Lower lobe of right lung (tissue), 2 donors: ENCODE data around the gene TNNT1. TPM values are rescaled to one million over a fixed set of nuclear protein-coding genes. Genes with fewer than 3 reads are reported as not detected.

Experiments
- ATAC-seq, 2 donors: fragments of 200-7000 bp; cut with Tn5 transposase; one replicate each; pipeline ENCODE4 v1.9.1; 2020 to 2022; ENCODE audit warnings: mild to moderate bottlenecking in 2 of 2, moderate library complexity in 2 of 2
- DNase-seq: peaks from one replicate; pipeline ENCODE4 v3.0.0-alpha.2; 2020
- H3K27ac ChIP-seq: fragments of 200-600 bp; one replicate; pipeline ENCODE4 v1.8.0; 2022
- H3K27me3 ChIP-seq: fragments of 200-600 bp; one replicate; pipeline ENCODE4 v1.8.0; 2022; ENCODE audit warnings: low read depth
- H3K36me3 ChIP-seq: fragments of 200-600 bp; one replicate; pipeline ENCODE4 v1.8.0; 2022; ENCODE audit warnings: mild to moderate bottlenecking
- H3K4me1 ChIP-seq: fragments of 200-600 bp; one replicate; pipeline ENCODE4 v1.8.0; 2022
- H3K4me3 ChIP-seq: fragments of 200-600 bp; one replicate; pipeline ENCODE4 v1.8.0; 2022; ENCODE audit warnings: mild to moderate bottlenecking
- H3K9me3 ChIP-seq: fragments of 200-600 bp; one replicate; pipeline ENCODE4 v1.8.0; 2022
- CTCF ChIP-seq: fragments of 200-600 bp; IDR thresholded peaks from one replicate; pipeline ENCODE4 v1.8.0; 2022; ENCODE audit warnings: antibody characterized with exemption, mild to moderate bottlenecking
- intact Hi-C: fragments of 100-400 bp; cut with DNase I; formaldehyde crosslinking; loops from one replicate; pipeline ENCODE4 v1.11.0; 2022
- total RNA-seq: library from RNA; stranded (reverse); fragmentation: NEBNext Ultra II Directional; extraction: Animal tissue kit (Norgen Biotek cat#: 25700); gene quantifications from one replicate; pipeline ENCODE4 v1.2.1, GENCODE V29; 2021
- donor health status: DM: no; HTN: yes; CAD: no; lungs with severe emphysema.

The TNNT1 gene
- total RNA-seq, 1 donor from 2014 or later: not detected

- no peak for ATAC-seq
- no peaks in the 10 kb centered on the region for H3K9me3 ChIP-seq
- peaks cover 9% of the 10 kb centered on the region for H3K4me1 ChIP-seq
- intact Hi-C loops: no loop called here
- no peak for DNase-seq
- TF ChIP-seq CTCF: no peak
- H3K36me3 ChIP-seq: no peaks in the 10 kb centered on the region
- H3K4me3 ChIP-seq: no peak overlapping the region
- H3K27me3 ChIP-seq: peaks cover 37% of the 10 kb centered on the region
- H3K27ac ChIP-seq: no peak overlapping the region
These were observed 3.0 kb upstream of the TNNT1 start for GRCh38 chr19:55152017-55152416.

GRCh38 chr19:55147545-55148251 lies 1.3 kb downstream of the TNNT1 start:
- intact Hi-C loops: no loop called here
- H3K9me3 ChIP-seq: no peaks in the 10 kb centered on the region
- no peak for DNase-seq
- TF ChIP-seq CTCF: no peak
- no peak overlapping the region for H3K27ac ChIP-seq
- ATAC-seq: no peak
- peaks cover 9% of the 10 kb centered on the region for H3K4me1 ChIP-seq
- H3K4me3 ChIP-seq: no peak overlapping the region
- H3K27me3 ChIP-seq: peaks cover 58% of the 10 kb centered on the region
- H3K36me3 ChIP-seq: no peaks in the 10 kb centered on the region

- no peaks in the 10 kb centered on the region for H3K36me3 ChIP-seq
- no peak for DNase-seq
- TF ChIP-seq CTCF: no peak
- peak in 1 of 2 donors; percentile 19 for ATAC-seq
- peaks cover 9% of the 10 kb centered on the region for H3K4me1 ChIP-seq
- no peaks in the 10 kb centered on the region for H3K9me3 ChIP-seq
- intact Hi-C loops: no loop called here
- peaks cover 68% of the 10 kb centered on the region for H3K27me3 ChIP-seq
- peak overlapping the region; percentile 3 for H3K4me3 ChIP-seq
- H3K27ac ChIP-seq: no peak overlapping the region
These were observed 2.2 kb downstream of the TNNT1 start for GRCh38 chr19:55146705-55147273.

- ATAC-seq: peak in 1 of 2 donors; percentile 12
- DNase-seq: no peak
- Histone ChIP-seq H3K27ac (no peak overlapping the region), H3K27me3 (peaks cover 74% of the 10 kb centered on the region), H3K4me3 (peak overlapping the region; percentile 3), H3K36me3 (no peaks in the 10 kb centered on the region), H3K4me1 (peaks cover 14% of the 10 kb centered on the region), H3K9me3 (no peaks in the 10 kb centered on the region)
- no peak for TF ChIP-seq CTCF
- intact Hi-C loops: no loop called here
These were observed 2.8 kb downstream of the TNNT1 start for GRCh38 chr19:55146078-55146704.

- H3K27ac ChIP-seq: no peak overlapping the region
- H3K36me3 ChIP-seq: no peaks in the 10 kb centered on the region
- H3K27me3 ChIP-seq: peaks cover 82% of the 10 kb centered on the region
- no peak for DNase-seq
- peak; percentile 27 to 39 for ATAC-seq
- peaks cover 18% of the 10 kb centered on the region for H3K4me1 ChIP-seq
- H3K4me3 ChIP-seq: no peak overlapping the region
- no peaks in the 10 kb centered on the region for H3K9me3 ChIP-seq
- intact Hi-C loops: no loop called here
- TF ChIP-seq CTCF: no peak
These were observed 3.8 kb downstream of the TNNT1 start for GRCh38 chr19:55145232-55145631.
